IPS-15b (cell line): ENCODE data around the gene IGLL1.

ENCODE experiments used
- H3K27me3 ChIP-seq: one replicate; pipeline ENCODE4 v1.6.1; 2013; ENCODE audit warnings: low read length; ENCODE audit not compliant: control insufficient read depth, insufficient read depth
- H3K36me3 ChIP-seq: one replicate; pipeline ENCODE4 v1.6.1; 2013; ENCODE audit warnings: low read length; ENCODE audit not compliant: control insufficient read depth, insufficient read depth
- H3K4me1 ChIP-seq: one replicate; pipeline ENCODE4 v1.6.1; 2013; ENCODE audit warnings: mild to moderate bottlenecking, low read length; ENCODE audit not compliant: control insufficient read depth, insufficient read depth
- H3K4me3 ChIP-seq: one replicate; pipeline ENCODE4 v1.5.1; 2013; ENCODE audit warnings: low read depth, low read length
- H3K9ac ChIP-seq: one replicate; pipeline ENCODE4 v1.6.1; 2013; ENCODE audit warnings: low read depth, mild to moderate bottlenecking, low read length
- H3K9me3 ChIP-seq: one replicate; pipeline ENCODE4 v1.6.1; 2013; ENCODE audit warnings: mild to moderate bottlenecking, low read length; ENCODE audit not compliant: control insufficient read depth, insufficient read depth

Gene IGLL1

GRCh38 chr22:23529166-23530103 lies 50.7 kb downstream of the IGLL1 start:
- Histone ChIP-seq H3K9me3 (no peaks in the 10 kb centered on the region), H3K27me3 (peaks cover 16% of the 10 kb centered on the region), H3K9ac (no peak overlapping the region), H3K36me3 (peaks cover 2% of the 10 kb centered on the region), H3K4me1 (peaks cover 14% of the 10 kb centered on the region), H3K4me3 (no peak overlapping the region)

- Histone ChIP-seq H3K4me1 (peaks cover 6% of the 10 kb centered on the region), H3K27me3 (peaks cover 29% of the 10 kb centered on the region), H3K4me3 (no peak overlapping the region), H3K9me3 (no peaks in the 10 kb centered on the region), H3K9ac (no peak overlapping the region), H3K36me3 (peaks cover 2% of the 10 kb centered on the region)
Observed at GRCh38 chr22:23527971-23528740, 51.9 kb downstream of the IGLL1 start.

GRCh38 chr22:23526596-23527316 lies 53.3 kb downstream of the IGLL1 start:
- peaks cover 34% of the 10 kb centered on the region for H3K27me3 ChIP-seq
- H3K9me3 ChIP-seq: no peaks in the 10 kb centered on the region
- H3K36me3 ChIP-seq: peaks cover 2% of the 10 kb centered on the region
- H3K4me1 ChIP-seq: no peaks in the 10 kb centered on the region
- no peak overlapping the region for H3K9ac ChIP-seq
- no peak overlapping the region for H3K4me3 ChIP-seq

- Histone ChIP-seq H3K9me3 (no peaks in the 10 kb centered on the region), H3K4me1 (no peaks in the 10 kb centered on the region), H3K9ac (no peak overlapping the region), H3K27me3 (peaks cover 36% of the 10 kb centered on the region), H3K36me3 (peaks cover 2% of the 10 kb centered on the region), H3K4me3 (no peak overlapping the region)
Observed at GRCh38 chr22:23525510-23525909, 54.6 kb downstream of the IGLL1 start.

- Histone ChIP-seq H3K36me3 (peaks cover under 1% of the 10 kb centered on the region), H3K27me3 (peaks cover 44% of the 10 kb centered on the region), H3K4me3 (no peak overlapping the region), H3K9ac (no peak overlapping the region), H3K4me1 (no peaks in the 10 kb centered on the region), H3K9me3 (no peaks in the 10 kb centered on the region)
Observed at GRCh38 chr22:23524226-23524625, 55.9 kb downstream of the IGLL1 start.

GRCh38 chr22:23523713-23524112 lies 56.4 kb downstream of the IGLL1 start:
- no peaks in the 10 kb centered on the region for H3K36me3 ChIP-seq
- no peak overlapping the region for H3K4me3 ChIP-seq
- no peak overlapping the region for H3K9ac ChIP-seq
- no peaks in the 10 kb centered on the region for H3K4me1 ChIP-seq
- no peaks in the 10 kb centered on the region for H3K9me3 ChIP-seq
- H3K27me3 ChIP-seq: peaks cover 40% of the 10 kb centered on the region
